Left colon (tissue), 2 donors: ENCODE data around the gene INPPL1. TPM values are rescaled to one million over a fixed set of nuclear protein-coding genes. Genes with fewer than 3 reads are reported as not detected.
A peak's percentile ranks its signal among the peaks of the same experiment; 100 is the strongest.
"Not testable (repeated sequence)": the region's sequence is repeated elsewhere in the genome, so short reads cannot be mapped to it uniquely, and the experiment has no call there.

ENCODE experiments used
- ATAC-seq: fragments of 200-7000 bp; cut with Tn5 transposase; one replicate; pipeline ENCODE4 v1.9.1; 2020; ENCODE audit warnings: mild to moderate bottlenecking, moderate library complexity
- DNase-seq, 2 donors: peaks; one replicate each; pipeline ENCODE4 v3.0.0-alpha.2; 2020
- intact Hi-C, 2 donors: fragments of 100-400 bp; cut with DNase I in 1 of 2; cut with micrococcal nuclease in 1 of 2; formaldehyde crosslinking; loops; one replicate each; pipeline versions ENCODE4 v1.11.2 to v1.14.0; 2022; cut with DNase I, micrococcal nuclease
- total RNA-seq, 2 donors: library from RNA; stranded (reverse); fragmentation: NEBNext Ultra II Directional; extraction: Animal tissue kit (Norgen Biotek cat#: 25700); gene quantifications; one replicate each; pipeline ENCODE4 v1.2.1, GENCODE V29; 2021
- donor health status: DM: no; HTN: no; CAD: no.
- donor health status: DM: yes; HTN: yes; CAD: no.

The INPPL1 gene
- total RNA-seq, 2 donors from 2014 or later = 120 to 142 TPM

GRCh38 chr11:72259490-72259889 is 34.9 kb downstream of the INPPL1 start:
- no peak for DNase-seq
- intact Hi-C loops = no loop called here
- no peak for ATAC-seq

- ATAC-seq = no peak
- intact Hi-C loops = no loop called here
- no peak for DNase-seq
These were observed 36.0 kb downstream of the INPPL1 start for GRCh38 chr11:72260574-72260973.

- ATAC-seq (no peak), DNase-seq (no peak)
- intact Hi-C loops = no loop called here
These were observed 38.8 kb downstream of the INPPL1 start for GRCh38 chr11:72263361-72263760.

- no peak for ATAC-seq
- intact Hi-C loops = no loop called here
- DNase-seq = no peak
These were observed 41.4 kb downstream of the INPPL1 start for GRCh38 chr11:72265951-72266350.

GRCh38 chr11:72266960-72267359 is 42.4 kb downstream of the INPPL1 start:
- intact Hi-C loops, DNase-seq: not testable (repeated sequence)
- ATAC-seq = peak; percentile 48

GRCh38 chr11:72267956-72268617 is 43.5 kb downstream of the INPPL1 start:
- intact Hi-C loops = no loop called here
- DNase-seq (no peak), ATAC-seq (no peak)

- DNase-seq (no peak), ATAC-seq (no peak)
- intact Hi-C loops = no loop called here
These were observed 47.4 kb downstream of the INPPL1 start for GRCh38 chr11:72271980-72272379.

- no peak for ATAC-seq
- no peak for DNase-seq
- intact Hi-C loops = no loop called here
These were observed 49.9 kb downstream of the INPPL1 start for GRCh38 chr11:72274435-72274834.

- ATAC-seq (no peak), DNase-seq (no peak)
- intact Hi-C loops = no loop called here
These were observed 54.3 kb downstream of the INPPL1 start for GRCh38 chr11:72278905-72279304.

GRCh38 chr11:72280037-72280436 is 55.5 kb downstream of the INPPL1 start:
- no peak for DNase-seq
- intact Hi-C loops = no loop called here
- ATAC-seq = no peak

- intact Hi-C loops = no loop called here
- no peak for DNase-seq
- ATAC-seq = no peak
These were observed 56.3 kb downstream of the INPPL1 start for GRCh38 chr11:72280726-72281315.

GRCh38 chr11:72283947-72284346 is 59.4 kb downstream of the INPPL1 start:
- ATAC-seq (no peak), DNase-seq (no peak)
- intact Hi-C loops = no loop called here

- DNase-seq (no peak), ATAC-seq (no peak)
- intact Hi-C loops = no loop called here
These were observed 62.7 kb downstream of the INPPL1 start for GRCh38 chr11:72287293-72287692.

Other genes starting within 250 kb of the INPPL1 start
- gene IL18BP, start 225.9 kb upstream of the INPPL1 start, total RNA-seq = 10 to 100 TPM in 1 of 2 donors, 1 to 10 TPM in 1; 8.0 to 10.6 TPM
- gene NUMA1, start 144.2 kb upstream of the INPPL1 start, total RNA-seq = 100 to 1,000 TPM; 157 to 183 TPM
- 10 to 100 TPM in 1 of 2 donors, 1 to 10 TPM in 1; 8.0 to 10.1 TPM for gene LRRC51, start 143.9 kb upstream of the INPPL1 start, total RNA-seq
- 100 to 1,000 TPM in 1 of 2 donors, 10 to 100 TPM in 1; 96.8 to 102 TPM for gene LAMTOR1, start 121.5 kb upstream of the INPPL1 start, total RNA-seq
- gene TOMT, start 118.8 kb upstream of the INPPL1 start, total RNA-seq = not detected
- 10 to 100 TPM; 44.2 to 49.8 TPM for gene ANAPC15, start 112.1 kb upstream of the INPPL1 start, total RNA-seq
- not detected for gene FOLR3, start 89.0 kb upstream of the INPPL1 start, total RNA-seq
- not detected for gene FOLR1, start 32.6 kb upstream of the INPPL1 start, total RNA-seq
- 10 to 100 TPM in 1 of 2 donors, 1 to 10 TPM in 1; 4.8 to 23.5 TPM for gene FOLR2, start 8.0 kb upstream of the INPPL1 start, total RNA-seq
- gene PHOX2A, start 19.4 kb downstream of the INPPL1 start, total RNA-seq = under 1 TPM; 0.61 to 0.89 TPM
- gene CLPB, start 209.8 kb downstream of the INPPL1 start, total RNA-seq = 10 to 100 TPM; 11.2 to 13.8 TPM